Measurements from ENCODE around the gene KIF22.

GRCh38 chr16:29825145-29826044 is 34.8 kb downstream of the KIF22 start:
- TF ChIP-seq CTCF (IDR thresholded peaks at IDR 0.05; ENCODE audit: insufficient read depth, low read depth, low read length) (no peak), EZH2 (IDR thresholded peaks at IDR 0.05; ENCODE audit: insufficient read depth, low read length) (no peak)

Data from astrocyte (in vitro differentiated cells and primary cell).